K562 (cell line): Measurements from ENCODE around the gene PDGFA. TPM values are rescaled to one million over a fixed set of nuclear protein-coding genes. Genes with fewer than 3 reads are reported as not detected.

ENCODE experiments used
- SMARCA5 ChIP-seq: fragments of 450-650 bp; IDR thresholded peaks from 2 replicates; pipeline ENCODE4 v1.6.1; 2016
- ZNF717 ChIP-seq: fragments of 250-450 bp; sonication (Bioruptor Pico); IDR thresholded peaks from 2 replicates; pipeline ENCODE4 v1.5.0; 2021
- polyA plus RNA-seq, 8 experiments: library from polyadenylated mRNA; depleted of rRNA in 4 of 8; stranded (reverse) in 5 of 8; unstranded in 3 of 8; fragments of >200 nt; fragmentation: Nextera tagmentation in 2 of 8; fragmentation: Illumina TruSeq in 1 of 8; extraction: Ambion mirVana in 2 of 8; extraction: Trizol in 1 of 8; gene quantifications; 2 replicates each; pipeline versions ENCODE4 v1.2.1 to v1.2.3, GENCODE V29; 2011 to 2014; ENCODE audit warnings: inconsistent platforms in 1 of 8, missing spikeins in 1 of 8
- total RNA-seq, 7 experiments: library from RNA; depleted of rRNA in 6 of 7; stranded (reverse); fragments of >200 nt in 6 of 7; fragmentation: Illumina TruSeq in 2 of 7; extraction: Trizol in 2 of 7; gene quantifications; 2 replicates each; pipeline versions ENCODE4 v1.2.1 to v1.2.3, GENCODE V29; 2011 to 2021; ENCODE audit warnings: low replicate concordance in 1 of 7
- TF ChIP-seq, protein P1 (sequence below): fragments of 450-650 bp; IDR thresholded peaks from 2 replicates; pipeline ENCODE4 v1.6.1; 2016; ENCODE audit warnings: mild to moderate bottlenecking
- TF ChIP-seq, protein P2 (sequence below): fragments of 250-450 bp; sonication (Bioruptor Pico); IDR thresholded peaks from 2 replicates; pipeline ENCODE4 v1.5.0; 2021

The PDGFA gene
- total and polyA plus RNA-seq, 9 of the 15 experiments (the other 6 are each of a cell fraction or from before 2014, with no cell fraction given) = 2.5 to 10.2 (median 4.6) TPM

DNA sequence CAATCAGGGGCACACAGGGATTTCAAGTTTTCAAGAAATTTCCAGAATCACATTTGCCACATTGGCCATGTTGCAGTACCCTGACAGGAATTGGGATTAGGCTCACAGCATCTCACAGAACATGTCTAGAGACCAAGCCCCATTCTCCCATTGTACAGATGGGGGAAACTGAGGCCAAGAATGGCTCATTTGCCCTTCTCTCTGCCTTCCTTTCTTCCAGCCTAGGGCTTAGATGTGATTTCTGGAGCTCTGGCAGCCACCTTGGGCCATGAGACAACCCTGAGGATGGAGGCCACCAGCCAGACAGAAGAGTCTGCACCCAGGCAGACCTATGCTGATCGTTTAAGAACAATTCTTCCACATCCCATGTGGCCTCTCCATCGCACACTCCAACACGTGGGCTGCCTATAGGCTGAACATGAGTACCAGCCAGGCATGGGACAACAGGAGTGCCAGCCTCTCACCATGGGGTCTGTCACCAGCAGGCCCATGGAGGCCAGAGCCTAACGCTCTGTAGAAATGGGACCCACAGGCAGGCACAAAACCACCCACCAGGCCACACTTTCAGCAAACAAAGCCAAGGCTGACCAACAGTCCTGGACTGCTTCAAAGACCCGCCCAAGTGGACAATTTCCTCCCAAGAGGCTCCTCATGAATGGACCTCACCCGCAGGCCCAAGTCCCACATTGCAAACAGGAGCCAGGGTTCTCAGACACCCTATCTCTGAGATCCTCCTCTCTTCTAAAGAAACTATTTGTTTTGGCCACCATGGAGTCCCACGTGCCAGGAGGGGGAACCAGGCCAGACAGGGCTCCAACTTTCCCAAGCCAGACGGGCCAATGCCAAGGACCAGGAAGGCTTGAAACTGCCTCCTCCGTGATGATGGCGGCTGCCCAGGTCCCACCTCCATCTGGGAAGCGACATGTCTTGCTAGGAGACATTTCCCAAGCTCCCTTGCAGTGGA lies 20.7 kb downstream of the PDGFA start (continued):
- TF ChIP-seq, protein P1, sequence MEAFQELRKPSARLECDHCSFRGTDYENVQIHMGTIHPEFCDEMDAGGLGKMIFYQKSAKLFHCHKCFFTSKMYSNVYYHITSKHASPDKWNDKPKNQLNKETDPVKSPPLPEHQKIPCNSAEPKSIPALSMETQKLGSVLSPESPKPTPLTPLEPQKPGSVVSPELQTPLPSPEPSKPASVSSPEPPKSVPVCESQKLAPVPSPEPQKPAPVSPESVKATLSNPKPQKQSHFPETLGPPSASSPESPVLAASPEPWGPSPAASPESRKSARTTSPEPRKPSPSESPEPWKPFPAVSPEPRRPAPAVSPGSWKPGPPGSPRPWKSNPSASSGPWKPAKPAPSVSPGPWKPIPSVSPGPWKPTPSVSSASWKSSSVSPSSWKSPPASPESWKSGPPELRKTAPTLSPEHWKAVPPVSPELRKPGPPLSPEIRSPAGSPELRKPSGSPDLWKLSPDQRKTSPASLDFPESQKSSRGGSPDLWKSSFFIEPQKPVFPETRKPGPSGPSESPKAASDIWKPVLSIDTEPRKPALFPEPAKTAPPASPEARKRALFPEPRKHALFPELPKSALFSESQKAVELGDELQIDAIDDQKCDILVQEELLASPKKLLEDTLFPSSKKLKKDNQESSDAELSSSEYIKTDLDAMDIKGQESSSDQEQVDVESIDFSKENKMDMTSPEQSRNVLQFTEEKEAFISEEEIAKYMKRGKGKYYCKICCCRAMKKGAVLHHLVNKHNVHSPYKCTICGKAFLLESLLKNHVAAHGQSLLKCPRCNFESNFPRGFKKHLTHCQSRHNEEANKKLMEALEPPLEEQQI = no peak
- TF ChIP-seq, protein P2, sequence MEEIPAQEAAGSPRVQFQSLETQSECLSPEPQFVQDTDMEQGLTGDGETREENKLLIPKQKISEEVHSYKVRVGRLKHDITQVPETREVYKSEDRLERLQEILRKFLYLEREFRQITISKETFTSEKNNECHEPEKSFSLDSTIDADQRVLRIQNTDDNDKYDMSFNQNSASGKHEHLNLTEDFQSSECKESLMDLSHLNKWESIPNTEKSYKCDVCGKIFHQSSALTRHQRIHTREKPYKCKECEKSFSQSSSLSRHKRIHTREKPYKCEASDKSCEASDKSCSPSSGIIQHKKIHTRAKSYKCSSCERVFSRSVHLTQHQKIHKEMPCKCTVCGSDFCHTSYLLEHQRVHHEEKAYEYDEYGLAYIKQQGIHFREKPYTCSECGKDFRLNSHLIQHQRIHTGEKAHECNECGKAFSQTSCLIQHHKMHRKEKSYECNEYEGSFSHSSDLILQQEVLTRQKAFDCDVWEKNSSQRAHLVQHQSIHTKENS (CRISPR knock-in tag) = no peak
- TF ChIP-seq ZNF717 (CRISPR knock-in tag) (no peak), SMARCA5 (peak; percentile 78; the same call in 1 of the 2 replicates)
